Ishikawa (cell line): Measurements from ENCODE around the gene ADM2.

Experiments
- EP300 ChIP-seq: IDR thresholded peaks from 2 replicates; pipeline ENCODE4 v1.6.1; 2012; ENCODE audit warnings: borderline replicate concordance
- MAX ChIP-seq: IDR thresholded peaks from 2 replicates; pipeline ENCODE4 v1.6.1; 2012
- TAF1 ChIP-seq: IDR thresholded peaks from 2 replicates; pipeline ENCODE4 v1.6.1; 2012; ENCODE audit warnings: low read depth, mild to moderate bottlenecking
- USF1 ChIP-seq: IDR thresholded peaks from 2 replicates; pipeline ENCODE4 v1.6.1; 2012
- YY1 ChIP-seq: IDR thresholded peaks from 2 replicates; pipeline ENCODE4 v1.6.1; 2012; ENCODE audit warnings: low read depth

GRCh38 chr22:50517495-50518260, 36.3 kb downstream of the ADM2 start:
- no peak for TF ChIP-seq YY1
- no peak for TF ChIP-seq TAF1
- no peak for TF ChIP-seq USF1
- TF ChIP-seq MAX, result no peak
- no peak for TF ChIP-seq EP300
